HL-60 (cell line): ENCODE data around the gene ABCA1.

Experiments used
- GABPA ChIP-seq: IDR thresholded peaks from 2 replicates; pipeline ENCODE4 v1.6.1; 2012; ENCODE audit warnings: low read depth
- POLR2AphosphoS5 ChIP-seq: IDR thresholded peaks from 2 replicates; pipeline ENCODE4 v1.6.1; 2012; ENCODE audit warnings: low read depth
- TF ChIP-seq, protein P1 (sequence below): IDR thresholded peaks from 2 replicates; pipeline ENCODE4 v1.6.1; 2012; ENCODE audit warnings: low read depth; ENCODE audit not compliant: insufficient replicate concordance
- TF ChIP-seq, protein P2 (sequence below): IDR thresholded peaks from one replicate; pipeline ENCODE4 v1.5.1; 2011; ENCODE audit warnings: low read length, control low read depth, inconsistent platforms; ENCODE audit not compliant: insufficient read depth

DNA sequence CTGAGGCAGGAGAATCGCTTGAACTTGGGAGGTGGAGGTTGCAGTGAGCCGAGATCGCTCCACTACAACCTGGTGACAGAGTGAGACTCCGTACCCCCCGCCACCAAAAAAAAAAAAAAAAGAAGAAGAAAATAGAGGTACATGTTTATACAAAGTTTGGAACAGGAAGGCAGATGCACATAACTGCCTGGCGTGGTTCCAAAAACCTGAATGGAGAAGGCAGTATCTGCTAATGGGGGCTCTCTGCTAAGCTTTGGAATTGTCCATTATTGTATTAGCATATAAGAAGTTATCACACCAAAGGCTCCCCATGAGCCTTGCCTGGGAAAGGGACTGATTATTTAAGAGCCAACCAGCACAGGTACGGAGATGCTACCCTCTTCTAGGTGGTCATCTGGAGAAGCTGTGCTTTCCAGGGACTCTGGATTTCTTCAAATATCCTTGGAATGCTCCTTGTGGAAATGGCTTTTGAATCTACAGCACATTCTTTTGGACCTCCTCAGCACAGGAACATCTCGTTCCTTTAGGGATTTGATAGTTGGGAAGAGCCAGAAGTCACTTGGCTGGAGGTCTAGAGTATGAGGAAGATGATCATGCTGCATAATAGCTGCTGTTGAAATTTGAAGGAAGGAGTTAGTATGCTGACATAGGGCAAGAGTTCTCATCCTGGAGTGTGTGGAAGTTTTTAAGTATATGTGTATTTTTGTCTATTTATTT is 42.5 kb upstream of the ABCA1 start:
- TF ChIP-seq, protein P1, sequence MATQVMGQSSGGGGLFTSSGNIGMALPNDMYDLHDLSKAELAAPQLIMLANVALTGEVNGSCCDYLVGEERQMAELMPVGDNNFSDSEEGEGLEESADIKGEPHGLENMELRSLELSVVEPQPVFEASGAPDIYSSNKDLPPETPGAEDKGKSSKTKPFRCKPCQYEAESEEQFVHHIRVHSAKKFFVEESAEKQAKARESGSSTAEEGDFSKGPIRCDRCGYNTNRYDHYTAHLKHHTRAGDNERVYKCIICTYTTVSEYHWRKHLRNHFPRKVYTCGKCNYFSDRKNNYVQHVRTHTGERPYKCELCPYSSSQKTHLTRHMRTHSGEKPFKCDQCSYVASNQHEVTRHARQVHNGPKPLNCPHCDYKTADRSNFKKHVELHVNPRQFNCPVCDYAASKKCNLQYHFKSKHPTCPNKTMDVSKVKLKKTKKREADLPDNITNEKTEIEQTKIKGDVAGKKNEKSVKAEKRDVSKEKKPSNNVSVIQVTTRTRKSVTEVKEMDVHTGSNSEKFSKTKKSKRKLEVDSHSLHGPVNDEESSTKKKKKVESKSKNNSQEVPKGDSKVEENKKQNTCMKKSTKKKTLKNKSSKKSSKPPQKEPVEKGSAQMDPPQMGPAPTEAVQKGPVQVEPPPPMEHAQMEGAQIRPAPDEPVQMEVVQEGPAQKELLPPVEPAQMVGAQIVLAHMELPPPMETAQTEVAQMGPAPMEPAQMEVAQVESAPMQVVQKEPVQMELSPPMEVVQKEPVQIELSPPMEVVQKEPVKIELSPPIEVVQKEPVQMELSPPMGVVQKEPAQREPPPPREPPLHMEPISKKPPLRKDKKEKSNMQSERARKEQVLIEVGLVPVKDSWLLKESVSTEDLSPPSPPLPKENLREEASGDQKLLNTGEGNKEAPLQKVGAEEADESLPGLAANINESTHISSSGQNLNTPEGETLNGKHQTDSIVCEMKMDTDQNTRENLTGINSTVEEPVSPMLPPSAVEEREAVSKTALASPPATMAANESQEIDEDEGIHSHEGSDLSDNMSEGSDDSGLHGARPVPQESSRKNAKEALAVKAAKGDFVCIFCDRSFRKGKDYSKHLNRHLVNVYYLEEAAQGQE = no peak
- TF ChIP-seq, protein P2, sequence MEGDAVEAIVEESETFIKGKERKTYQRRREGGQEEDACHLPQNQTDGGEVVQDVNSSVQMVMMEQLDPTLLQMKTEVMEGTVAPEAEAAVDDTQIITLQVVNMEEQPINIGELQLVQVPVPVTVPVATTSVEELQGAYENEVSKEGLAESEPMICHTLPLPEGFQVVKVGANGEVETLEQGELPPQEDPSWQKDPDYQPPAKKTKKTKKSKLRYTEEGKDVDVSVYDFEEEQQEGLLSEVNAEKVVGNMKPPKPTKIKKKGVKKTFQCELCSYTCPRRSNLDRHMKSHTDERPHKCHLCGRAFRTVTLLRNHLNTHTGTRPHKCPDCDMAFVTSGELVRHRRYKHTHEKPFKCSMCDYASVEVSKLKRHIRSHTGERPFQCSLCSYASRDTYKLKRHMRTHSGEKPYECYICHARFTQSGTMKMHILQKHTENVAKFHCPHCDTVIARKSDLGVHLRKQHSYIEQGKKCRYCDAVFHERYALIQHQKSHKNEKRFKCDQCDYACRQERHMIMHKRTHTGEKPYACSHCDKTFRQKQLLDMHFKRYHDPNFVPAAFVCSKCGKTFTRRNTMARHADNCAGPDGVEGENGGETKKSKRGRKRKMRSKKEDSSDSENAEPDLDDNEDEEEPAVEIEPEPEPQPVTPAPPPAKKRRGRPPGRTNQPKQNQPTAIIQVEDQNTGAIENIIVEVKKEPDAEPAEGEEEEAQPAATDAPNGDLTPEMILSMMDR = no peak
- TF ChIP-seq POLR2AphosphoS5 = no peak
- no peak for TF ChIP-seq GABPA
